Skeletal muscle tissue (tissue), 4 donors: ENCODE data around the gene FAF1. TPM values are rescaled to one million over a fixed set of nuclear protein-coding genes. Genes with fewer than 3 reads are reported as not detected.
"Not testable (repeated sequence)": the region's sequence is repeated elsewhere in the genome, so short reads cannot be mapped to it uniquely, and the experiment has no call there.

Experiments
- H3K27ac ChIP-seq: one replicate; pipeline ENCODE4 v1.7.0; 2013; ENCODE audit warnings: mild to moderate bottlenecking, low read depth, low read length, inconsistent platforms
- H3K27me3 ChIP-seq, 3 donors: one replicate each; pipeline ENCODE4 v1.7.0; 2013; ENCODE audit warnings: low read length in 3 of 3; ENCODE audit not compliant: control insufficient read depth in 3 of 3, insufficient read depth in 3 of 3
- H3K36me3 ChIP-seq, 3 donors: one replicate each; pipeline ENCODE4 v1.7.0; 2013; ENCODE audit warnings: low read length in 3 of 3; ENCODE audit not compliant: control insufficient read depth in 3 of 3, insufficient read depth in 3 of 3
- H3K4me1 ChIP-seq, 3 donors: one replicate each; pipeline ENCODE4 v1.7.0; 2013; ENCODE audit warnings: low read length in 3 of 3, mild to moderate bottlenecking in 3 of 3; ENCODE audit not compliant: control insufficient read depth in 3 of 3, insufficient read depth in 3 of 3
- H3K4me3 ChIP-seq, 3 donors: one replicate each; pipeline ENCODE4 v1.7.0; 2013; ENCODE audit warnings: low read length in 3 of 3
- H3K9ac ChIP-seq, 3 donors: one replicate each; pipeline ENCODE4 v1.7.0; 2013; ENCODE audit warnings: low read length in 3 of 3, mild to moderate bottlenecking in 3 of 3, moderate library complexity in 2 of 3, low read depth in 1 of 3
- H3K9me3 ChIP-seq, 3 donors: one replicate each; pipeline ENCODE4 v1.7.0; 2013; ENCODE audit warnings: low read length in 3 of 3; ENCODE audit not compliant: control insufficient read depth in 3 of 3
- total RNA-seq: library from RNA; depleted of rRNA; stranded (reverse); fragments of >200 nt; gene quantifications from one replicate; pipeline ENCODE4 v1.2.3, GENCODE V29; 2014
- donor health status: Osteomylitis.

Gene FAF1
- total RNA-seq, 1 donor from 2014 or later, result 41.2 TPM

DNA sequence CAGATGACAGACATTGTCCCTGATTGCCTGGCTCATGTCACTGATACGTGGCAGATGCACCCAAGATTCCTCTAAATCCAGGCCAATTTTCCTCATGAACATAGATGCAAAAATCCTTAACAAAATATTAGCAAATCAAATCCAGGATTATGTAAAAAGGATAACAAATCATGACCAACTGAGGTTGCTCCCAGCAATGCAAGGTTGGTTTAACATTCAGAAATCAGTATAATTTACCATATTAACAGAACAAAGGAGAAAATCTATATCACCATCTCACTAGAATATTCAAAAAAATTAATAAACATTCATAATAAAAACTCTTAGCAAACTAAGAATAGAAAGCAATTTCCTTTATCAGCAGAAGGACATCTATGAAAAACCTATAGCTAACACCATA, 39.7 kb downstream of the FAF1 start:
- H3K4me3 ChIP-seq, result no peak overlapping the region
- no peak overlapping the region for H3K27ac ChIP-seq
- no peaks in the 10 kb centered on the region for H3K9me3 ChIP-seq

DNA sequence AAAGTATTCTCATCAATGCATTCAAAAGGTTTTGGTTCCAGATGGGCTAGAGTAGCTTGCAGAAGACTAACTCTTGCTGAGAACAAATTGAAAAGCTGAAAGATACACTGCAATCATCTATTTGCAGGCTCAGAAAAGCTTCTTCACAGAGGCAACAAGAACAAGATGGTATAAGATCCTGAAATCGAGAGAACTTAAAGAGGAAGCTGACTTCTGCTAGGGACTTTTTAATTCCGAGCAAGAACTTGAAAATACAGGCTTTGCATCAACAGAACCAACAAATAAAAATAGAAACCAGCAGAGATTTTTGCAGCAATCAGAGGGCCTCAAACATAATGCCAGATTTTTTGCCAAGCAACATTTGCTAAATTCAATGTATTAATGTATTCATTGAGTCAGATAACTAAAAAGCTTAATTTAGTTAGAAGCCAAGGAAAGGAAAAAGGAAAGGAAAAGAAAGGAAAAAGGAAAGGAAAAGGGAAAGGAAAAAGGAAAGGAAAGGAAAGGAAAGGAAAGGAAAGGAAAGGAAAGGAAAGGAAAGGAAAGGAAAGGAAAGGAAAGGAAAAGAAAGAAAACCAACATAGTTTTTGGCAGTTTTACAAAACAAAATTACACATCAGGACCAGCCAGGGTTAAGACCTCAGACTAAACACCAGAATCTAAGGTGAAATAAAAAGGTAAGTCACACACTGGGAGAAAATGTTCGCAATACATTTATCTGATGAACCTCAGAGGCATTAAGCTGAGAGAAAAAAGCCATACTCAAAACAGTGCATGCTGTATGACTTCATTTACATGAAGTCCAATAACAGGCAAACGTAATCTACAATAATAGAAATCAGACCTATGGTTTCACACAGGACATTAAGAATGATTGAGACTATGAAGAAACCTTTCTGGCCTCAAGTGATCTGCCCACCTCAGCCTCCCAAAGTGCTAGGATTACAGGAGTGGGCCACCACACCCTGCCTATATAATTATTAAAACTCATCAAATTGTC, 42.6 kb downstream of the FAF1 start:
- Histone ChIP-seq H3K27me3 (no peaks in the 10 kb centered on the region), H3K4me3 (no peak overlapping the region)

More for the DNA sequence above, 39.7 kb downstream of the FAF1 start:
- H3K9ac ChIP-seq, result no peak overlapping the region
- no peaks in the 10 kb centered on the region for H3K36me3 ChIP-seq
- no peaks in the 10 kb centered on the region for H3K4me1 ChIP-seq
- no peaks in the 10 kb centered on the region for H3K27me3 ChIP-seq

DNA sequence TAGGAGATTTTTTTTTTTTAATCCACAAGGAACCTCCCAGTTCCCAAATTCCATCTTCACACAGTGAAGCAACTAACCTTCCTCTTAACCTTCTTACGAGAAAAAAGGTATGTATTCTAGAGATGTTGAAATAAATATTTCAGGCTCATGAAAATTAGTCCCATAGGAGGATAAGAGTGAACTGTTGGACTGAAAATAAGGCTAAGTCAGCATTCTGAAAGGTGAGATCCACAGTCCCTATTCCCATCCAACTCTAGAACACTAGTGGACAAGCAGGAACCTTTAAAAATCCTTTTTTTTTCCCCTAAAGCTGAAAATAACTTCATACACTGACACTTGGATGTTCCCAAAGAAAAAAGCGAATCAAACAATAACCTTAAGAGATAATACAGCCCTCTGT, 44.4 kb downstream of the FAF1 start:
- Histone ChIP-seq H3K4me3 (no peak overlapping the region), H3K27ac (no peak overlapping the region), H3K9me3 (no peaks in the 10 kb centered on the region), H3K9ac (no peak overlapping the region), H3K36me3 (no peaks in the 10 kb centered on the region), H3K4me1 (no peaks in the 10 kb centered on the region), H3K27me3 (no peaks in the 10 kb centered on the region)

More for the DNA sequence above, 42.6 kb downstream of the FAF1 start:
- no peak overlapping the region for H3K27ac ChIP-seq
- no peak overlapping the region for H3K9ac ChIP-seq
- no peaks in the 10 kb centered on the region for H3K9me3 ChIP-seq
- H3K4me1 ChIP-seq, result no peaks in the 10 kb centered on the region
- H3K36me3 ChIP-seq, result no peaks in the 10 kb centered on the region

GRCh38 chr1:50913954-50914353, 46.1 kb downstream of the FAF1 start:
- H3K9me3 ChIP-seq, result no peaks in the 10 kb centered on the region
- no peaks in the 10 kb centered on the region for H3K27me3 ChIP-seq
- no peak overlapping the region for H3K4me3 ChIP-seq
- no peak overlapping the region for H3K27ac ChIP-seq
- no peaks in the 10 kb centered on the region for H3K36me3 ChIP-seq
- no peaks in the 10 kb centered on the region for H3K4me1 ChIP-seq
- H3K9ac ChIP-seq, result no peak overlapping the region

- H3K27ac ChIP-seq, H3K4me1 ChIP-seq, H3K36me3 ChIP-seq, H3K9ac ChIP-seq, H3K4me3 ChIP-seq, H3K9me3 ChIP-seq, H3K27me3 ChIP-seq: not testable (repeated sequence)
These were observed 49.7 kb downstream of the FAF1 start for GRCh38 chr1:50910356-50910755.

DNA sequence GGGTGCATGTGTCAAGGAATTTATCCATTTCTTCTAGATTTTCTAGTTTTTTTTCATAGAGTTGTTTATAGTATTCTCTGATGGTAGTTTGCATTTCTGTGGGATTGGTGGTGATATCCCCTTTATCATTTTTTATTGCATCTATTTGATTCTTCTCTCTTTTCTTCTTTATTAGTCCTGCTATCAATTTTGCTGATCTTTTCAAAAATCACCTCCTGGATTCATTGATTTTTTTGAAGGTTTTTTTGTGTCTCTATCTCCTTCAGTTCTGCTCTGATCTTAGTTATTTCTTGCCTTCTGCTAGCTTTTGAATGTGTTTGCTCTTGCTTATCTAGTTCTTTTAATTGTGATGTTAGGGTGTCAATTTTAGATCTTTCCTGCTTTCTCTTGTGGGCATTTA, 52.5 kb downstream of the FAF1 start:
- not testable (repeated sequence) for H3K4me3 ChIP-seq, H3K4me1 ChIP-seq, H3K9me3 ChIP-seq, H3K36me3 ChIP-seq, H3K9ac ChIP-seq, H3K27ac ChIP-seq, H3K27me3 ChIP-seq

GRCh38 chr1:50906050-50906449, 54.0 kb downstream of the FAF1 start:
- not testable (repeated sequence) for H3K4me1 ChIP-seq, H3K9me3 ChIP-seq, H3K27me3 ChIP-seq, H3K4me3 ChIP-seq, H3K9ac ChIP-seq, H3K27ac ChIP-seq, H3K36me3 ChIP-seq

GRCh38 chr1:50902419-50902818, 57.6 kb downstream of the FAF1 start:
- H3K9ac ChIP-seq, result no peak overlapping the region
- H3K4me3 ChIP-seq, result no peak overlapping the region
- no peak overlapping the region for H3K27ac ChIP-seq
- no peaks in the 10 kb centered on the region for H3K36me3 ChIP-seq
- H3K4me1 ChIP-seq, result no peaks in the 10 kb centered on the region
- no peaks in the 10 kb centered on the region for H3K27me3 ChIP-seq
- H3K9me3 ChIP-seq, result no peaks in the 10 kb centered on the region

DNA sequence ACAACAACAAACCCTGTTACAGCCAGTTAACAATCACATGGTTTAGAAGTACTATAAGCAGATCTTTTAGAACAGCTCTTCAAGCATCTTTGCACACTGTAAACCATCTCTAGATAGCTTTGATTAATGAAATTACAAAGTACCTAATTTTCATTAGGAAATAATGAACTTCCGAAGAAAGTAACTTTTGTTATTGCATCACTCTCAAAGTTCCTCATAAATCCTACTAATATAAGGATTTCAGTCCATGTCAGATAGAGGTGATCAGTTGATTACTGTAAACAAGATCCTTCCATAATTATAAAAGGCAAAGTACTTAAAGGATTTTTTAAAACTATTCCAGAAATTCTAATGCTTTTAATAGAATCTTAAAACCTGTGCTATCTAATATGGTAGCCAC, 58.2 kb downstream of the FAF1 start:
- Histone ChIP-seq H3K27ac (no peak overlapping the region), H3K27me3 (no peaks in the 10 kb centered on the region), H3K9me3 (no peaks in the 10 kb centered on the region), H3K4me1 (no peaks in the 10 kb centered on the region), H3K36me3 (no peaks in the 10 kb centered on the region), H3K9ac (no peak overlapping the region), H3K4me3 (no peak overlapping the region)

GRCh38 chr1:50898773-50899172, 61.3 kb downstream of the FAF1 start:
- no peak overlapping the region for H3K9ac ChIP-seq
- no peaks in the 10 kb centered on the region for H3K36me3 ChIP-seq
- H3K27me3 ChIP-seq, result no peaks in the 10 kb centered on the region
- H3K27ac ChIP-seq, result no peak overlapping the region
- H3K4me1 ChIP-seq, result no peaks in the 10 kb centered on the region
- no peak overlapping the region for H3K4me3 ChIP-seq
- no peaks in the 10 kb centered on the region for H3K9me3 ChIP-seq
